DMS153 treated with DMSO at 0.1 percent for 48 hours (cell line): Measurements from ENCODE around the gene P4HA2.

Experiments used
- DNase-seq: peaks from one replicate; lab custom pipeline; 2025; ENCODE audit not compliant: unreplicated experiment; lab: John Stamatoyannopoulos, UW

Gene P4HA2

DNA sequence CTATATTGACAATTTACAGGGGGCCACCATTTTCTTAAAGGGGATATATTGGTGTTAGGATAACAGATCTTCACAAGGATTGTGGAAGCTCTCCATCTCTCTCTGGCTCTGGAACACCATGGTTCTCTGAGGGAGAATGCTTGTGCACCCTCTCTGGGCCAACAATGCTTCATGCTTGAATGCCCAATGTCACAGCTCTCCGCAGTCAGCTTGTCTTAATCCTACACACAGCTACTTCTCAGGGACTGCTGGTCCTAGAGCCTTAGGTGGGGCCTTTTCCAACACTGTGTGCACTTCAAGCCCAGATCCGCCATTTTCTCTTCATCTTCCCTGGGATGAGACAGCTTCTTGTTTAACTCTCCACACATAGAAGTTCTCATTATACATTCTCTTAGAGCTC is 22.9 kb upstream of the P4HA2 start:
- no peak for DNase-seq

- DNase-seq = no peak
These were observed 19.2 kb upstream of the P4HA2 start for GRCh38 chr5:132246806-132247205.

DNA sequence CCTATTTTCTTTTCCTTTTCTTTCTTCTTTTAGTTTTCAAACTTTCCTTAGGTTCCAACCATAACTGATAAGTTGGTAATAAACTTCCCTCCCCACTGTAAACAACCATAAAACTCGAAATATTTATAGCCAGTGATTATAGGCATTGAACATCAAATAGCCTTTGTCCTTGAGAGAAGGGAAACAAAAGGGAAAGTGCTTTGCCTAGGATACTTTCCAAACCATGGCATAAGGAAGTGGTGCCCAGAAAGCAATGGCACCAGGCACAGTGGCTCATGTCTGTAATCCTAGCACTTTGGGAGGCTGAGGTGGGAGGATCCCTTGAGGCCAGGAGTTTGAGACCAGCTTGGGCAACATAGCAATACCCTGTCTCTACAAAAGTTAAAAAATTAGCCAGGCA is 17.9 kb upstream of the P4HA2 start:
- DNase-seq = no peak

- DNase-seq = no peak
These were observed 15.8 kb upstream of the P4HA2 start for GRCh38 chr5:132243366-132243977.

DNA sequence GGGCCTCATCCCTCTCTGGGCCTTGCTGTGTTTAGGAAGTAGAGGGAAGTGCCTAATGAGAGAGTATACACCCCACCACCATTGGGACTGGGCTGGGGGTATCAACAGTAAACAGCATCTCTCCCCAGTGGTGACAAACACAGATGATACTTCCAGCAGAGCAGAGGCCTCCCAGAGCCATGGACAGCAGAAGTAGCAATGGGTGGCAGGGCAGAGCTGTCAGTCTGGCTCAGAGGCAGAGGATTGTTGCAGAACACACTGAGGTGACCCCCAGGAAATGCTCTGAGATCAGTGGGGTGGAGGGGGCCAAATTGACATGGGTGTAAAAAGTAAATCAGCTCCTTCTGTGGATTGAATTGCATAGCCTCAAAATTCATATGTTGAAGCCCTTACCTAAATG is 12.1 kb upstream of the P4HA2 start:
- DNase-seq = no peak

DNA sequence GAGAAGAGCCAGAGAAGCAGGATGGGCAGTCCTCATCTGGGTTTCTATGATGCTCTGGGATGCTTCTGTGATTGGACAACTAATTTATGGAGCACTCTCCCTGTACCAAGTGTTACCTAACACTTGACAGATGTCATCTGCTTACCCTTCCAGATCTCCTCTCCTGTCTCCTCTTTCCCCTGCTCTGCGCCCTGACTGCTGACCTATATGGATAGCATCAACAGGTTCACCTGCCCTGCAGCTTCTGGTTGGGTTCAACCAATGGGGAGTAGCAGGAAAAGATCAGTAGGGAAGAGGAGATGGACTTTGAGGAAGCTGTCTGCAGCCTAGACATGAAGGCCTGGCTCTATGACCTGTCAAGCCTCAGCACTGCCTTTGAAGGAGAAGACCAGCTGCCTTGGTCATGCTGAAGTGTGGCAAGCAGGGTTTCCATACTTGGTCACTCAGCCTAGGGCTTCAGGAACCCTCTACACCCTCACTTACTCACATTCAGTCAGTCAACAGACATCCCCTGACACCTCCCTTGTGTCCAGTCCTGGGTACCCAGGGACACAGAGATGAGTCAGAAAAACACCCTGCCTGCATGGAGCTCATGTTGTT is 11.3 kb upstream of the P4HA2 start:
- DNase-seq = no peak

- DNase-seq = peak; percentile 22
These were observed 10.6 kb upstream of the P4HA2 start for GRCh38 chr5:132238169-132238744.

- no peak for DNase-seq
These were observed 10.0 kb upstream of the P4HA2 start for GRCh38 chr5:132237670-132238069.

- no peak for DNase-seq
These were observed 9.5 kb upstream of the P4HA2 start for GRCh38 chr5:132237141-132237540.

- no peak for DNase-seq
These were observed 7.7 kb upstream of the P4HA2 start for GRCh38 chr5:132235340-132235739.

GRCh38 chr5:132234684-132235062 is 7.0 kb upstream of the P4HA2 start:
- no peak for DNase-seq

DNA sequence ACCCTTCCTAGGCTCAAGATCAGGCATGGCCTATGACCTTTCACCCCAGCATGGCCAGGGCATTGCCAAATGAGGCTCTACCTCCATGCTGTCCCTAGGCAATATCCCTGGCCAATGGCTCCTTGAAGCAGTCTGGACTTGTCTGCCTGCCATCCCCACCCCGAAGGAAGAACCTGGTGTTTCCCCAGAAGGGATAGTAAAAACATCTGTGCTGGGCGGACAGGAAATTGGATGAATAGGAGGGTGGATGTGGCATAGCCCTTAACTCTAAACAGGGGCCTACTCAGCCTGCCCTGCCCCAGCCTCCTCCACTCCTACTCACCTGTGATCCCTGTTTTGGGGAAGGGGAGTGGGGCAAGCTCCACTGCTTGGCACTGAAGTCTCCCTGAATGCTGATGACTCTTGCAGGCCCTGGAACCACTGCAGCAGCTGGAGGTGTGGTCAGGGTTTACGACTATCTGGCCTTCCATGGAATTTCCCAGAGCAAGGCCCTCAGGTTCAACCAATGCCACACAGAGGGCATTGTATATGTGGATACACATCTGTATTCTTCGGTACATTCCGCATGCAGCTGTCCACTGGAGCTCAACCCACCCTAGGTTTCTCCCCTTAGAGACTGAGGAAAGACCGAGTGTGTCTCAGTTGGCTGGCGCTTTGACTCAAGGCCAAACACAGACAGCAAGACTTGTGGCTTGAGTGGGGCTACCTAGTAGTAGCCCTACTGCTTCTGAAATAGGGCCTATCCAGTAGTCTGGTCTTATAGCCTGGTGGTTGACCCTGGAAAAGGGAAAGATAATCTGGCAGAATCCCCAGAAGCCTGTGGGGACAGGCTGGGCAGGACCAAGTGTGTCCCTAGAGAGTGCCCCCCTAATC is 6.4 kb upstream of the P4HA2 start:
- DNase-seq = no peak

DNA sequence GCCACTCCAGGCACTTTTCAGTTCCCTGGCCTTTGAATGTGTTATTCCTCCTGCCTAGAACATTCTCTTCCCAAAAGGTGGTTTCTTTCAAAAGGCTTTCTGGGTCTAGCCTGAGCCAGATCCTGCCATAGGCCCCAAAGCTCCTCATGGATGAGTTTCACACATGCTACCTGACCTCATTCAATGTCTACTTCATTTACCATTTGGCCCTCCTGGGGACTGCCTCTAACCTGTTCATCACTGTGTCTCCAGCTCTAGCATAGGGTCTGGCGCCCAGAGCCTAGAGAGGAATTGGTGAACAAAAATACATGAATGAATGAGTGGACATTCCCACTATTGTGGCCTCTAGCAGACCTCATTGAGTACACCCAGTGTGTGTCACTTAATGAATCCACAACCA is 5.4 kb upstream of the P4HA2 start:
- DNase-seq = no peak

- no peak for DNase-seq
These were observed 4.8 kb upstream of the P4HA2 start for GRCh38 chr5:132232465-132232864.

DNA sequence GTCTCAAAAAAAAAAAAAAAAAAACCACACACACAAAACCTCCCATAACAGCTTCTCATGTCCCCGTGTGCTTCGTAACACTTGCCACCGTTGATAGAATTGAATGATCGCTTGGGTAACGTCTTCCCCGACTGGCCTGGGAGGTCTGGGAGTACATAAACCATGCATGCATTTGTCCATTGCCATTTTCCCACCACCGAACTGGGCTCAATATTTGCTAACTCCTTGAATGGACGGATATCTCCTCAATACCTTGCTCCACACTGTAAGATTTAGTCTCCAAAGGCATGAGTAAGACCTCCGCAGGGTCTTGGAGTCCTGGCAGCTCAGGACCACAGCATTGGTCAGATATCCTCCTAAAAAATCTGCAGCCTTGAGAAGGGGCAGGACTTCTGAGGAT is 3.2 kb upstream of the P4HA2 start:
- no peak for DNase-seq

GRCh38 chr5:132229236-132229635 is 1.6 kb upstream of the P4HA2 start:
- DNase-seq = no peak

- no peak for DNase-seq
These were observed 785 bp upstream of the P4HA2 start for GRCh38 chr5:132228241-132229035.

DNA sequence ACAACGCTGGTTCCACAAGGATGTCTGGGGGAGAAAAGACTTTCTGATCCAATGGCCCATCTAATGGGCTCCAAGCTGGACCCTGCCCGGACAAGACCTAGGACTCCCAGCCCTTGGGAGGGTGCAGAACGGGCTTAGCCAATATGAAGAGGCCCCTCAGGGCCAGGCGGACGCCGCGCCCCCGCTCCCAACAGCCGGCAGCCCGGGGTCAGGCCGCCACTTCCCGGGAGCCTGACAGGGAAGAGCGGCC is 493 bp downstream of the P4HA2 start:
- DNase-seq = no peak

GRCh38 chr5:132226516-132227234 is 978 bp downstream of the P4HA2 start:
- no peak for DNase-seq

DNA sequence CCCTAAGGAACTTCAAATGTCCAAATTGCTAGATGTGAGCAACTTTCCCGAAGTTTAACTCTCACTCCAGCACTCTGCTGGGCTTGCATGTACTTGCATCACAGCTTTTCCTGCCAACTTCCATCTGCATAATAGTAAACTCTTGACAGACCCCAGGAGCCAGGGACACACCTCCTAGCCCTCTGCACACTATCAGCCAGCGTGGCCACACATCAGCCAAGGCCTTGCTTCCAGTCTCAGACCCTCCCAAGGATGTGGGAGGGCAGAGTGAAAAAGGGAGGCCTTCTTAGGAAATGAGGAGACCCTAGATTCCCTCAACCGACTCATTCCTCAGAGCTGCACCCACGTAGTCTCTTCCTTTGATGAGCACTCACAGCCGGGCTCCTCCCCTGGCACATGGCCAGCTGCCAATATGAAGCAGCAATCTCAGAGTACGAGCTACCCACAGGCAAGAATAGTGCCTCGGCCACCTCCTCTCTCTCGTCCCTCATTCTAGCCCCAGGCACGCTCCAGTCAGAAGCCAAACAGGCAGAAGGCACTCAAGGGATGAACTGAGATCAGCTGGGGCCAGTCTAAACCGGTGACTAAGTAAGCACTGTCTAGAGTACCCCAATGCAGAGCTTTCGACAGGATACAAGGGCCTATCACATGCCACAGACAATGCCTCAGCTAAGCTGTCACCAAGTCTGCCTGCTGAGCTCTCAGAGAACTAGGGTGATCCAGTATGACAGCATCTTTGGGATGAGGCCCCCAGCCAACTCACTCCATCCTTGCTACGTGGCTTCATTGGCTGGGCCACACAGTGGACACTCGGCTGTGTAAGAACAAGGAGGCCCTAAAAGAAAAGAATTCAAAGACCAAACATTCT is 2.3 kb downstream of the P4HA2 start:
- DNase-seq = peak; percentile 43
